Measurements from ENCODE around the gene PAM.

The PAM gene

DNA sequence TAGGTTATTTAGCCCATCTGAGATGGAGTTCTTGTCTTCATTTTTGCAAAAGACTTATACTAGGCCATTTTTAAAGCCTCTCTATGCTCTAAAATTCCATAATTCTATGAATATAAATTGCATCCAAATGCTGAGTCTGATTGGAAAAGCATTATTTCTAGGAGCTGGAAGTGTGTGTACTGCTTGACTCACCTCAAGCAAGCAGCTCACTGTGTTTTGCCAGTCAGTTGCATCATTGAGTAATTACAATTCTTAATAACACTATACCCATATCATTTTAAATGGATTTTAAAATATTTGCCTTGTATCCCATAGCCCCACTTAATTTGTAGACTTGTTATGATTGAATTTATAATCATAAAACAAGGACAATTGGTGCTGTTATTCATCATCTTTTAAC, 161.0 kb downstream of the PAM start:
- TF ChIP-seq TAF1 (IDR thresholded peaks at IDR 0.05; ENCODE audit: low read depth, low read length) (no peak), POLR2AphosphoS5 (IDR thresholded peaks at IDR 0.05; ENCODE audit: low read depth, low read length) (no peak), POLR2A (IDR thresholded peaks at IDR 0.05; ENCODE audit: low read depth, low read length) (no peak), PAX5 (IDR thresholded peaks at IDR 0.05; ENCODE audit: insufficient read depth, low read length, severe bottlenecking) (no peak), POU2F2 (IDR thresholded peaks at IDR 0.05; ENCODE audit: low read depth, low read length) (no peak), SPI1 (IDR thresholded peaks at IDR 0.05; ENCODE audit: low read depth, low read length) (no peak)
- DNase-seq (ENCODE audit: insufficient read length, low spot score) (no peak), FAIRE-seq (no peak)

DNA sequence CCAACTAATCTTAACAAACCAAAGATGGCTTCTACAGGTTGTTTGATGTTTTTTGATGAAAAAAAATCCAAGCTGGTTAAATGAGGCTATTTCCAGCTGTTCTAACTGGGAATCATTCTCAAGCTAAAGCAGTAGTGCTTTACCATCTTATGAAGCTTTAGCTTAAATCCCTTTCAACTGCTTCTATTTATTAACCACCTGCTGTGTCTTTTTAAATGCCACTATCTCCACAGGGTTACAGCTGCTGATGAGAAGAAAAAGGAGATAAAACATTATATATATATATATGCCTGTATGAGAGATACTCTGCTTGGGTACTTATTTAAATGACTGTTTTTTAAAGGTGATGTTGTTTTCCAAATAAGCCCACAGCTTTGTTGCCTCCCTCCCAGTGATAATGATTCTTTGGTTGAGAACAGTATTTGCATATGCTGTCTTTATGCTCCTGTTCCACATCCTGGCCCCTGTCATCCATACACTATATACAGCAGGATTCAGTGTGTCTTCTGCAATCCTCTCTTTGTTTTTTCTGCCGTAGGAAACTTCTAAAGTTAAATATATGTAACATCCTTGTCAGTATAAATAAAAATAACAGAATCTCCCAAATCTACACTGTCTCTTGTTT, 164.0 kb downstream of the PAM start:
- DNase-seq (ENCODE audit: insufficient read length, low spot score): no peak
- TF ChIP-seq POLR2AphosphoS5 (IDR thresholded peaks at IDR 0.05; ENCODE audit: low read depth, low read length) (no peak), SPI1 (IDR thresholded peaks at IDR 0.05; ENCODE audit: low read depth, low read length) (no peak), POLR2A (IDR thresholded peaks at IDR 0.05; ENCODE audit: low read depth, low read length) (no peak)
- no peak for FAIRE-seq

DNA sequence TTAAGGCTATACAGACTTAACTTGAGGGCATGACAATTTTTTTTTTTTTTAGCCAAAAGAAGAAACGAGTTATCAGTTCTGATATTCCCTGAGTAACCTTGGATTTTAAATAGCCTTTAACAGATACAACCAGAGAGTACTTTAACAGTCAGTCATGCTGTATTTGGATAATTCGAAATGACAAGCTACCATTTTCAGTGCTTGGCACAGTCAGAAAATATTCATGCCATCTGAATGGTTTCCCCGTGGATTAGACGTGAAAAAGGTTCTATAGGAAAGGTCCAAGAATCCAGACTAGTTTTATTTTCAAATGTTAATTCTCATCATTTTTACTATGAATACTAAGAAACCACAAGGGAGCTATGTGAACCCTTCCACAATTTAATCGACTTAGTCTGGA, 165.7 kb downstream of the PAM start:
- DNase-seq (ENCODE audit: insufficient read length, low spot score) (no peak), FAIRE-seq (no peak)
- TF ChIP-seq POU2F2 (IDR thresholded peaks at IDR 0.05; ENCODE audit: low read depth, low read length) (no peak), POLR2A (IDR thresholded peaks at IDR 0.05; ENCODE audit: low read depth, low read length) (no peak), POLR2AphosphoS5 (IDR thresholded peaks at IDR 0.05; ENCODE audit: low read depth, low read length) (no peak)

DNA sequence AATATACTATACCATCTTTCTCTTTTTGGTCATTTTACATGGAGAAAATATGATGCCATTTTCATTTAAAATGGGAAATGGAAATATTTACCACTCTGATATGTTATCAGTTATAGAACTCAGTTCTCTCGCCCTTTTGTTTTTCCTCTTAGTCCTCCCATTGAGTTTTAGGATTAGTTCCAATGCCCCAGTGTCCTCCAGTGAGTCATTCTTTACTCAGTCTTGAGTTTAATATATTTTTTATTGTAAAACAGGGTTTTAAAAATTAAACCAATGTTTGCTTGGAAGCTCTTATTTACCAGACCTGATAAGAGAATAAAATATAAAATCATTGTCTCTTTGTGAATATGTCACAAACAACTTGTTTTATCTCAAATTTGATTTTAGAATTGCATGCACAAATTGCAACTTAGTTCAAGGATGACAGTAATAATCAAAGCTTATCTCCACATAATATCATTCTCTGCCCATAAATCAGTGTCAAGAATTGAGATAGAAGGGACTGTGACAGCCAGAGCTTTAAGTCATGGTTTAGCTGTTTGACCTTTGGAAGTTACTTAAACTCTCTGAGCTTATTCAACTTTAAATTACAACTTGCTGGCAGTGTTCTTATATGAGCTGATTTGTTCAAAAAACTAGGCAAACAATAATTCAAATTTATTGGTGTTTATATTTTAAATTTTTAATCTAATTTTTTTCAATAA, 166.4 kb downstream of the PAM start:
- no peak for FAIRE-seq
- TF ChIP-seq SPI1 (IDR thresholded peaks at IDR 0.05; ENCODE audit: low read depth, low read length): no peak
- TF ChIP-seq POU2F2 (IDR thresholded peaks at IDR 0.05; ENCODE audit: low read depth, low read length): no peak
- no peak for TF ChIP-seq TAF1 (IDR thresholded peaks at IDR 0.05; ENCODE audit: low read depth, low read length)
- DNase-seq (ENCODE audit: insufficient read length, low spot score): no peak

DNA sequence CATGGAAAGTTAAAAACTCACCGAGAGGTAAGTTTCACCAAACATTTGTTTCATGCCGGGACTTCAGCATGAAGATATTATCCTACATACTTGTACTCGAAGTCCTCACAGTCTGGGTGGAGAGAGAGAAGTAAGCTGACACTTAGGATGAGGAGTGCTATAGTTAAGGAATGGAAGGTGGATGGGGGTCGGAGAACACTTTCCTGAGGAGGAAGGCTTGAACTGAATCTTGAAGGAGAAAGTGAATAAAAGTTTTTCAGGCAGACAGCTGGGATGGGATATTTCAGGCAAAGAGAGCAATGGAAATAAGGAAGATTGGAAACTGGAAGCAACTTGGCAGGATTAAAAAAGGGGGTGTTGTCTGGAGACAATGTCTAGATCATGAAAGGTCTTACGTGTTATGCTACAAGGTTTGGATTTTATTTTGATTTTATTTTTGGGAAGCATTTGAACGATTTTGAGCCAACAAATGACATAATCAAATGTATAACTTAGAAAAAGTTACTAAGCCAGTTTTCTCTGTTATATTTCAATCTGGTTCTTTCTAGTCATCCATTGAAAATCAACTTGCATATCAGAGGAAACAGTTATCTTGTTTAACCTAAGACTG, 167.1 kb downstream of the PAM start:
- TF ChIP-seq PAX5 (IDR thresholded peaks at IDR 0.05; ENCODE audit: insufficient read depth, low read length, severe bottlenecking) (no peak), POLR2A (IDR thresholded peaks at IDR 0.05; ENCODE audit: low read depth, low read length) (no peak), TAF1 (IDR thresholded peaks at IDR 0.05; ENCODE audit: low read depth, low read length) (no peak), POLR2AphosphoS5 (IDR thresholded peaks at IDR 0.05; ENCODE audit: low read depth, low read length) (no peak), POU2F2 (IDR thresholded peaks at IDR 0.05; ENCODE audit: low read depth, low read length) (no peak), SPI1 (IDR thresholded peaks at IDR 0.05; ENCODE audit: low read depth, low read length) (no peak)
- DNase-seq (ENCODE audit: insufficient read length, low spot score): no peak
- FAIRE-seq: no peak

DNA sequence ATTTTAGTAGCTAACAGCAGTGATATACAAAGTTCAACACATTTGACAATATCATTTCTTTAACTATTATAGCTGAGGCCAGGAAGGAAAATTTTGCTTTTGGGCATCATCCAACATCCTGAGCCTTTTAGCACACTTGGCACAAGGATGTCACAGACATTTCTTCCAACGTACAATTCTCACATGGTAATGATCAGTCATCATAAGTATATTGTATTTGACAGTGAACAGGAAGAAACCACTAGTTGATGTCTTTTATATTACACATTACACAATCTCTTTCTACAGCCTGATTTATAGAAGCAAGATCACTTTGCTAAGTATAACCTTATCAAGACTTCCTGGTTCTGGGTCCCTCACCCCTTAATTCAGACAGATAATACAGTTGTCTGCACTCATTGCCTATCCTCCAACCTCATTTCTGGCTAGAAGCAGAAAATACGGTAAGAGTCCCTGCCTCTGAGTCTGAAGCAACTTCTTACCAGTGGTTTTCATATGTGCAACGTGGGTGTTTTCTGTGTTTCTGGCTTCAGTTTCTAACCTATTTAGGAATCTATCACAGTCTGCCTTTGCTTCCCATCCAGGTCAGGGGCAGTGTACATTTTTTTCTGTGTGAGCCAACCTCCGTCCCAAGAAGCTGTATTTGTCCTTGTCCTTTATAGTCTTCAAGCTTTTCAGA, 167.8 kb downstream of the PAM start:
- no peak for DNase-seq (ENCODE audit: insufficient read length, low spot score)
- TF ChIP-seq POLR2A (IDR thresholded peaks at IDR 0.05; ENCODE audit: low read depth, low read length) (no peak), PAX5 (IDR thresholded peaks at IDR 0.05; ENCODE audit: insufficient read depth, low read length, severe bottlenecking) (no peak), TAF1 (IDR thresholded peaks at IDR 0.05; ENCODE audit: low read depth, low read length) (no peak), SPI1 (IDR thresholded peaks at IDR 0.05; ENCODE audit: low read depth, low read length) (no peak), POLR2AphosphoS5 (IDR thresholded peaks at IDR 0.05; ENCODE audit: low read depth, low read length) (no peak), POU2F2 (IDR thresholded peaks at IDR 0.05; ENCODE audit: low read depth, low read length) (no peak)
- FAIRE-seq: peak; percentile 13

- TF ChIP-seq SPI1 (IDR thresholded peaks at IDR 0.05; ENCODE audit: low read depth, low read length): no peak
- TF ChIP-seq POLR2AphosphoS5 (IDR thresholded peaks at IDR 0.05; ENCODE audit: low read depth, low read length): no peak
- no peak for TF ChIP-seq POU2F2 (IDR thresholded peaks at IDR 0.05; ENCODE audit: low read depth, low read length)
- no peak for TF ChIP-seq POLR2A (IDR thresholded peaks at IDR 0.05; ENCODE audit: low read depth, low read length)
- no peak for TF ChIP-seq TAF1 (IDR thresholded peaks at IDR 0.05; ENCODE audit: low read depth, low read length)
- no peak for TF ChIP-seq PAX5 (IDR thresholded peaks at IDR 0.05; ENCODE audit: insufficient read depth, low read length, severe bottlenecking)
These were observed 169.9 kb downstream of the PAM start for GRCh38 chr5:102924963-102925362.

GRCh38 chr5:102927007-102927406, 171.9 kb downstream of the PAM start:
- DNase-seq (ENCODE audit: insufficient read length, low spot score) (no peak), FAIRE-seq (no peak)
- TF ChIP-seq POLR2AphosphoS5 (IDR thresholded peaks at IDR 0.05; ENCODE audit: low read depth, low read length) (no peak), SPI1 (IDR thresholded peaks at IDR 0.05; ENCODE audit: low read depth, low read length) (no peak), TAF1 (IDR thresholded peaks at IDR 0.05; ENCODE audit: low read depth, low read length) (no peak), POLR2A (IDR thresholded peaks at IDR 0.05; ENCODE audit: low read depth, low read length) (no peak), POU2F2 (IDR thresholded peaks at IDR 0.05; ENCODE audit: low read depth, low read length) (no peak), PAX5 (IDR thresholded peaks at IDR 0.05; ENCODE audit: insufficient read depth, low read length, severe bottlenecking) (no peak)

More at GRCh38 chr5:102924963-102925362, 169.9 kb downstream of the PAM start:
- FAIRE-seq (peak; percentile 62), DNase-seq (ENCODE audit: insufficient read length, low spot score) (no peak)

DNA sequence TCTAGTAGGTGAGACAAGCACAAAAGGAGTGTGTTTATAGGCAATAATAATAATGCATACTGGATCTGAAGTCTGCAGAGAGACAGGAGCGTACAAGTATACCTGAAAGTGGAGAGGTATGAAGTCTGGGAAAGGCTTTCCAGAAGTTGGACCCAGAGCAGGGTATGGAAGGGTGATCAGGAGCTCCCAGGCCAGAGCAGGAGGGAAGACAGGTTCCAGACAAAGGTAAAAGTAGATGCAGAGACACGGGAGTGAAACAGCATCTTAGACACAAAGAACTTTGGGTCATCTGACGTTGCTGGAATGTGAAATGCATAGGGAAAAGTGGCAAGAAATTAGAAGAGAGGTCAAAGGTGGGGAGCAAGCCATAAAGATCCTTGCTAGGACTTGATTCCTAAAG, 175.1 kb downstream of the PAM start:
- no peak for FAIRE-seq
- no peak for DNase-seq (ENCODE audit: insufficient read length, low spot score)
- TF ChIP-seq POLR2AphosphoS5 (IDR thresholded peaks at IDR 0.05; ENCODE audit: low read depth, low read length): no peak
- TF ChIP-seq SPI1 (IDR thresholded peaks at IDR 0.05; ENCODE audit: low read depth, low read length): no peak
- no peak for TF ChIP-seq POLR2A (IDR thresholded peaks at IDR 0.05; ENCODE audit: low read depth, low read length)
- TF ChIP-seq POU2F2 (IDR thresholded peaks at IDR 0.05; ENCODE audit: low read depth, low read length): no peak
- no peak for TF ChIP-seq PAX5 (IDR thresholded peaks at IDR 0.05; ENCODE audit: insufficient read depth, low read length, severe bottlenecking)
- TF ChIP-seq TAF1 (IDR thresholded peaks at IDR 0.05; ENCODE audit: low read depth, low read length): no peak

Measured in GM12891 (cell line).